SU-DHL-6 (cell line): Measurements from ENCODE around the gene KRT35.

Source experiments
- H2AFZ ChIP-seq: fragments of 200-600 bp; sonication (generic); 2 replicates; pipeline ENCODE4 v1.6.1; 2014; ENCODE audit warnings: low read depth, mild to moderate bottlenecking, moderate library complexity, mixed read lengths, antibody characterized with exemption, low read length; ENCODE audit not compliant: severe bottlenecking
- H3F3A ChIP-seq: fragments of 200-600 bp; shearing (Covaris generic); 2 replicates; pipeline ENCODE4 v1.6.0; 2016; ENCODE audit warnings: antibody characterized with exemption, mild to moderate bottlenecking; ENCODE audit not compliant: insufficient read depth
- H3K27ac ChIP-seq: fragments of 200-600 bp; sonication (generic); 2 replicates; pipeline ENCODE4 v1.5.1; 2016; ENCODE audit warnings: low read depth, mild to moderate bottlenecking, low read length, moderate library complexity, mixed read lengths
- H3K27me3 ChIP-seq: fragments of 200-600 bp; sonication (generic), shearing (Covaris generic); 2 replicates; pipeline ENCODE4 v1.6.0; 2014; ENCODE audit warnings: mild to moderate bottlenecking, low read length
- H3K36me3 ChIP-seq: fragments of 200-600 bp; sonication (generic); 2 replicates; pipeline ENCODE4 v1.6.1; 2014; ENCODE audit warnings: mild to moderate bottlenecking, low read length, mixed read lengths
- H3K4me2 ChIP-seq: fragments of 300-600, 200-600 bp; shearing (Covaris generic), sonication (generic); 2 replicates; pipeline ENCODE4 v1.6.0; 2014; ENCODE audit warnings: low read length, low read depth, mild to moderate bottlenecking; ENCODE audit not compliant: poor library complexity, severe bottlenecking
- H3K4me3 ChIP-seq: fragments of 200-600 bp; sonication (generic); 2 replicates; pipeline ENCODE4 v1.5.1; 2014; ENCODE audit warnings: antibody characterized with exemption, low read length, mild to moderate bottlenecking, mixed read lengths; ENCODE audit not compliant: insufficient read depth, poor library complexity, severe bottlenecking
- H3K79me2 ChIP-seq: fragments of 200-600 bp; sonication (generic); 2 replicates; pipeline ENCODE4 v1.6.1; 2014; ENCODE audit warnings: mild to moderate bottlenecking, low read length, moderate library complexity; ENCODE audit not compliant: insufficient read depth
- H3K9ac ChIP-seq: fragments of 200-600 bp; sonication (generic); 2 replicates; pipeline ENCODE4 v1.7.0; 2014; ENCODE audit warnings: mild to moderate bottlenecking, low read length
- H3K9me2 ChIP-seq: fragments of 200-600 bp; sonication (generic); replicated peaks from 2 replicates; pipeline ENCODE4 v1.6.1; 2014; ENCODE audit warnings: low read length; ENCODE audit not compliant: insufficient read depth
- H3K9me3 ChIP-seq: fragments of 200-600 bp; sonication (generic); 2 replicates; pipeline ENCODE4 v1.6.1; 2014; ENCODE audit warnings: low read length, mixed read lengths; ENCODE audit not compliant: insufficient read depth
- H4K20me1 ChIP-seq: fragments of 200-600 bp; sonication (generic); 2 replicates; pipeline ENCODE4 v1.6.1; 2014; ENCODE audit warnings: low read depth, mild to moderate bottlenecking, antibody characterized with exemption, low read length, moderate library complexity, mixed read lengths
- CTCF ChIP-seq: fragments of 200-600 bp; sonication (generic); IDR thresholded peaks from one replicate; pipeline ENCODE4 v1.5.1; 2017; ENCODE audit warnings: antibody characterized with exemption, mild to moderate bottlenecking, low read length, moderate library complexity; ENCODE audit not compliant: insufficient read depth, poor library complexity, severe bottlenecking
- EZH2phosphoT487 ChIP-seq: fragments of 200-600 bp; sonication (generic), shearing (Covaris generic); conservative IDR thresholded peaks from 2 replicates; pipeline ENCODE4 v1.6.1; 2018; ENCODE audit warnings: mild to moderate bottlenecking, antibody characterized with exemption, low read length, moderate library complexity, mixed read lengths

The KRT35 gene

DNA sequence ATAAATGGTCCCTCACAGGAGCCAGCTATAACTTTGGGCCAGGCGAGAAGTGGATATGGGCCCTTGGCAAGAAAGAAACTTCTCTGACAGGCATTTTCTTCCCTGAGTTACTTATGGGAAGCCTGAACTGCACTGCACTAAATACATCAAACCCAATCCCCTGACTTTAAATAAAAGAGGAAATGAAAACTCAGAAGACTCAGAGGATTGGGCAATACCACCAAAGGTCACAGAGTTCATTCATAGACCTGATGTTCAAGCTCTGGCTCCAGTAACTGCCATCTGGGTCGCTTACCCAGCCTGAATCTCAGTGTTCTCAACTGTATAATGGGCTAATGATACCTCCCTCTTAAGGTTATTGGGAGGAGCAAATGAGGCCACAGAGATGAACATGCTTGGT, 815 bp downstream of the KRT35 start:
- Histone ChIP-seq H3K9me2 (no peaks in the 10 kb centered on the region), H3K79me2 (no peaks in the 10 kb centered on the region), H3K9ac (no peak overlapping the region), H3K4me2 (no peak overlapping the region), H3K27me3 (no peaks in the 10 kb centered on the region), H3F3A (no peaks in the 10 kb centered on the region), H3K4me3 (no peak overlapping the region), H3K36me3 (no peaks in the 10 kb centered on the region), H2AFZ (no peak overlapping the region), H3K9me3 (no peaks in the 10 kb centered on the region), H3K27ac (no peak overlapping the region), H4K20me1 (no peaks in the 10 kb centered on the region)
- TF ChIP-seq EZH2phosphoT487: no peak
- TF ChIP-seq CTCF: no peak

DNA sequence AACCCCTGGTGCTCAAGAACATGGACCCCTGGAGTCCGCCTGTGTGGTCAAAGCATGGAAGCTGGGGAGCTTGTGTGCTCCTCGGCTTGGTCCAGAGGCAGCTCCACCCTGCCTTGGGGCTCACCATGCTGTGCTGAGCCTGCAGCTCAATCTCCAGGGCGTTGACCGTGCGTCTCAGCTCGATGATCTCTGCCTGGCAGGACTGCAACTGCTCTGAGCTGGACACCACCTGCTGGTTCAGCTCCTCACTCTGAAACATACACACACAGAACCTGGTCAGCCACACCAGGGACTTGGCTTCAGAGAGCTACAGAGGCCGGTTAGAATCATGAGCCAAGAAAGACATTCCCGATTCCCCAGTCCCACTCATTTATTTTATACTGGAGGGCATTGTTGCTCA, 2.7 kb downstream of the KRT35 start:
- Histone ChIP-seq H3K27ac (no peak overlapping the region), H3K9me3 (no peaks in the 10 kb centered on the region), H3K9ac (no peak overlapping the region), H3K79me2 (no peaks in the 10 kb centered on the region), H3K4me3 (no peak overlapping the region), H3K4me2 (no peak overlapping the region), H4K20me1 (no peaks in the 10 kb centered on the region), H2AFZ (no peak overlapping the region), H3K36me3 (no peaks in the 10 kb centered on the region), H3K9me2 (no peaks in the 10 kb centered on the region), H3K27me3 (no peaks in the 10 kb centered on the region), H3F3A (no peaks in the 10 kb centered on the region)
- no peak for TF ChIP-seq CTCF
- TF ChIP-seq EZH2phosphoT487: no peak

- H3K27me3 ChIP-seq: no peaks in the 10 kb centered on the region
- H3K9me3 ChIP-seq: no peaks in the 10 kb centered on the region
- H3K4me2 ChIP-seq: no peak overlapping the region
- no peaks in the 10 kb centered on the region for H3K79me2 ChIP-seq
- H3K36me3 ChIP-seq: no peaks in the 10 kb centered on the region
- TF ChIP-seq CTCF (no peak), EZH2phosphoT487 (no peak)
- no peaks in the 10 kb centered on the region for H3K9me2 ChIP-seq
- H3K4me3 ChIP-seq: no peak overlapping the region
- no peak overlapping the region for H3K27ac ChIP-seq
- H3K9ac ChIP-seq: no peak overlapping the region
- H3F3A ChIP-seq: no peaks in the 10 kb centered on the region
- H2AFZ ChIP-seq: no peak overlapping the region
- H4K20me1 ChIP-seq: no peaks in the 10 kb centered on the region
Measured at GRCh38 chr17:41476866-41477815, 3.8 kb downstream of the KRT35 start.
